GM06990 (cell line): ENCODE measurements around the gene NSUN6.
A peak's percentile ranks its signal among the peaks of the same experiment; 100 is the strongest.

Experiments used
- DNase-seq: peaks from one replicate; pipeline ENCODE4 v3.0.0-alpha.2; 2011; ENCODE audit not compliant: insufficient read length; ENCODE audit errors: extremely low read depth
- H3K27me3 ChIP-seq: replicated peaks from 2 replicates; pipeline ENCODE4 v1.6.0; 2011; ENCODE audit warnings: low read length; ENCODE audit not compliant: control insufficient read depth, insufficient read depth
- H3K36me3 ChIP-seq: 2 replicates; pipeline ENCODE4 v1.5.1; 2011; ENCODE audit warnings: low read length; ENCODE audit not compliant: control insufficient read depth, insufficient read depth
- H3K4me3 ChIP-seq: replicated peaks from 2 replicates; pipeline ENCODE4 v1.5.1; 2011; ENCODE audit warnings: low read depth, mild to moderate bottlenecking, control low read depth, low read length
- TF ChIP-seq, protein P1 (sequence below): IDR thresholded peaks from 2 replicates; pipeline ENCODE4 v1.5.1; 2011; ENCODE audit warnings: low read length, control low read depth, mild to moderate bottlenecking, inconsistent platforms; ENCODE audit not compliant: insufficient read depth, poor library complexity, severe bottlenecking

NSUN6 gene

DNA sequence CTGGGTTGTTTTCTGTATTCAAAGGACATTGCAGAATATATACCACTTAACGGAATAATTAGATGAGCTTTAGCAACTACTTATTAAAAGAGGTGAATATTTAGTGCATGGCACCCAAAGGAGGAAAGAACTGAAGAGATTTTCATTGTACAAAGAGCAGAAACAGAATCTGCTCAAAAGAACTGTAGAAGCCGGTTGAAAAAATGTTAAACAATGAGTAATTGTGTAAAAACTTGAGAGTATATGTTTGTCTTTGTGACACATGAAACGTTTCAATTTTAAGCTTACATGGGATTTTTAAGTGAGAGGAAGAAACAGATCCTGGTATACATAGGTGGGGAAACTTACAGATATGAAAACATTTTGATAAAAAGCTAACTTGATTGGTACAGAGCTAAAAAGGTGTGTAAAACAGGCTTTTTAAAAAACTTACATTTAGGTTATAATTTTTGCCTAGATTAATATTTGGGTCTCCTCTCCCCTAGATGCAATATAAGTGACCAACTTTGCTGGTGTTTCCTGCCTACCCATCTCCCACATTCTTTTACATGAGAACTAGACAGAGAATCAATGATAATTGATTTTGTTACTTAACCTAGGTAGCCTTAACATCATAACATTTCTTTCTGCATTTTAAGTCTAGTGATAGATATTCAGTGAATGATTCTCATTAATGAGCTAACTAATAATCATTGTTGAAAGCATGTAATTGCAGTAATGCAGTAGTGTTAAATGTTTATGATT lies 14.6 kb upstream of the NSUN6 start:
- H3K36me3 ChIP-seq = peaks cover 1% of the 10 kb centered on the region; the same call in 1 of the 2 replicates
- H3K4me3 ChIP-seq = no peak overlapping the region
- TF ChIP-seq, protein P1, sequence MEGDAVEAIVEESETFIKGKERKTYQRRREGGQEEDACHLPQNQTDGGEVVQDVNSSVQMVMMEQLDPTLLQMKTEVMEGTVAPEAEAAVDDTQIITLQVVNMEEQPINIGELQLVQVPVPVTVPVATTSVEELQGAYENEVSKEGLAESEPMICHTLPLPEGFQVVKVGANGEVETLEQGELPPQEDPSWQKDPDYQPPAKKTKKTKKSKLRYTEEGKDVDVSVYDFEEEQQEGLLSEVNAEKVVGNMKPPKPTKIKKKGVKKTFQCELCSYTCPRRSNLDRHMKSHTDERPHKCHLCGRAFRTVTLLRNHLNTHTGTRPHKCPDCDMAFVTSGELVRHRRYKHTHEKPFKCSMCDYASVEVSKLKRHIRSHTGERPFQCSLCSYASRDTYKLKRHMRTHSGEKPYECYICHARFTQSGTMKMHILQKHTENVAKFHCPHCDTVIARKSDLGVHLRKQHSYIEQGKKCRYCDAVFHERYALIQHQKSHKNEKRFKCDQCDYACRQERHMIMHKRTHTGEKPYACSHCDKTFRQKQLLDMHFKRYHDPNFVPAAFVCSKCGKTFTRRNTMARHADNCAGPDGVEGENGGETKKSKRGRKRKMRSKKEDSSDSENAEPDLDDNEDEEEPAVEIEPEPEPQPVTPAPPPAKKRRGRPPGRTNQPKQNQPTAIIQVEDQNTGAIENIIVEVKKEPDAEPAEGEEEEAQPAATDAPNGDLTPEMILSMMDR = no peak
- DNase-seq = no peak
- H3K27me3 ChIP-seq = no peaks in the 10 kb centered on the region

DNA sequence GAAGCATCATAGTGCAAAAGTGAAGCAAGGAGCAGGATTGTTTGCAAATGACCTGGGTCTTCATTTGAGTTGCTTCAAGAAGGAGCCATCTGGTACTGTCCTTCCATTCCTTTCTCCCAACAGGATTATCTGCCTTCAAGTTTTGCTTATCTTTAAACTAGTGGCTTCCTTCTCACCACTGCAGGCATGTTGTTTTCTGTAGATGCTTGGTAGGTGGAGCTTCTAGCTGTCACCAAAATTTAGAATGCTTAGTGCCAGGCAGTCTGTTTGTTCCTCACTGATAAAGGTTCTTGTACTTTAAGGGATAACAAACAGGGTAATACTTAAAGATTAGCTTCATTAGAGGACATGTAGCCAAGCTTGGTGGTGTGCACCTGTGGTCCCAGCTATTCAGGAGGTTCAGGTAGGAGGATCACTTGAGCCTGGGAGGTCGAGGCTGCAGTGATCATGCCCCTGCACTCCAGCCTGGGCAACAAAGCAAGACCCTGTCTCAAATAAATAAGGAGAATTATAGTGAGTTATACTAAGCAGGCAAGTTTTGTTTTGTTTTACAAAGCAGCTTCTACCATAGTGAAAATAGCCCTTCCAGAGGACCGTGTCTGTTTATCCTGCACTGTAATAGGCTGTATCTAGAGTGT lies 13.6 kb upstream of the NSUN6 start:
- no peak for DNase-seq
- Histone ChIP-seq H3K4me3 (no peak overlapping the region), H3K27me3 (no peaks in the 10 kb centered on the region), H3K36me3 (peaks cover 1% of the 10 kb centered on the region; the same call in 1 of the 2 replicates)
- TF ChIP-seq, protein P1 = no peak

DNA sequence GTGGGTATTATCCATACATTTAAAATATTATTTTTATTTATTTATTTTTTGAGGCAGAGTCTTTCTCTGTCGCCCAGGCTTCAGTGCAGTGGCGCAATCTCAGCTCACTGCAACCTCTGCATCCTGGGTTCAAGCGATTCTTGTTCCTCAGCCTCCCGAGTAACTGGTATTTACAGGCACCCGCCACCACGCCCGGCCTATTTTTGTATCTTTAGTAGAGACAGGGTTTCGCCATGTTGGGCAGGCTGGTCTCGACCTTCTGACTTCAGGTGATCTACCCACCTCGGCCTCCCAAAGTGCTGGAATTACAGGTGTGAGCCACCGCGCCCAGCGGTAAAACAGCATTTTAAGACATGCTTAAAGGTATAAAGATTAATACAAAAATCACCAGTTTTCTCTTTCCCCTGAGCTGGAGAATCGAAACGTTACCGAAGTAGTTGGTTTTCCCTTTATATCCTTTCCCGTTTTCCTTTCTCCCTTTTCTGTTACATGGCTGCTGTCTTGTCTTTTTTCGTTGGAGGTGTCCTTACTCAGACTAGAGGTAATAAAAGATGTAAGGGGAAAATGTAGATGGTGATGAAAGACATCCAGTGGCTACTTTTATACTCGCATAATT lies 9.5 kb upstream of the NSUN6 start:
- TF ChIP-seq, protein P1 = no peak
- Histone ChIP-seq H3K4me3 (peak overlapping the region; percentile 86), H3K27me3 (no peaks in the 10 kb centered on the region)

DNA sequence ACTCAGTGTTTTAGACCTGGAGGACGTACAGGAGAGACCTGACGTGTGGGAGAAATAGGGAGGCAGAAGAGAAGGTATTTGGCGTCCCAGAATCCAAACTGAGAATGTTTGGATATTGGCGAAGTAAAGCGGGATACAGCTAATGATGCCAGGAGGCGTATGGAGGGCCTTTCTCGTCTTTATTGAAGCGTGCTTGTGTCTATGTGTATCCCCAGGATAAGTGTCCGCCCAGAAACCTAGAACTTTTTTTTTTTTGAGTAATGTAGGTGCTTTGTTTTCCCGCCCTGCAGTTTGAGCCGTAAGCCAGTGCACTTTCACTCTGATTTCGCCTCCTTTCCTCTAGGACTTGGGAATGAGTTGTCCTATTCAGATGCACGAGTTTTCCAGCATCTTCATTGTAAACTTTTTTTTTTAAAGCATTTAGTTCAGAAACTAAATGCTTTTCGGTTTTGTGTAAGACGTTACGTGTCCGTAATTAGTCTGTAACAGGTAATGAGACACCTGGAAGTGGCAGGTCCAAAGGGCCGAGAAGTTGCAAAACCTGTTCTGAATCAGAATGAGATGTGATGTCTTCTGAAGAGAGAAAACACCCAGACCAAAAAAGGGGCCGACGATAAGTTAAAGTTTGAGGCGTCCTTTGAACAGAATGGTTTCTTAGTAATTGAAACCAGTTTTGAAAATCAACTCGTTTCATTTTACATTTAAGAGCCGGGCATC lies 8.6 kb upstream of the NSUN6 start:
- Histone ChIP-seq H3K27me3 (no peaks in the 10 kb centered on the region), H3K4me3 (peak overlapping the region; percentile 86), H3K36me3 (no peaks in the 10 kb centered on the region; the same call in 1 of the 2 replicates)
- TF ChIP-seq, protein P1 = no peak
- DNase-seq = peak; percentile 35

More for the DNA sequence above, 9.5 kb upstream of the NSUN6 start:
- DNase-seq = no peak
- no peaks in the 10 kb centered on the region; the same call in 1 of the 2 replicates for H3K36me3 ChIP-seq

DNA sequence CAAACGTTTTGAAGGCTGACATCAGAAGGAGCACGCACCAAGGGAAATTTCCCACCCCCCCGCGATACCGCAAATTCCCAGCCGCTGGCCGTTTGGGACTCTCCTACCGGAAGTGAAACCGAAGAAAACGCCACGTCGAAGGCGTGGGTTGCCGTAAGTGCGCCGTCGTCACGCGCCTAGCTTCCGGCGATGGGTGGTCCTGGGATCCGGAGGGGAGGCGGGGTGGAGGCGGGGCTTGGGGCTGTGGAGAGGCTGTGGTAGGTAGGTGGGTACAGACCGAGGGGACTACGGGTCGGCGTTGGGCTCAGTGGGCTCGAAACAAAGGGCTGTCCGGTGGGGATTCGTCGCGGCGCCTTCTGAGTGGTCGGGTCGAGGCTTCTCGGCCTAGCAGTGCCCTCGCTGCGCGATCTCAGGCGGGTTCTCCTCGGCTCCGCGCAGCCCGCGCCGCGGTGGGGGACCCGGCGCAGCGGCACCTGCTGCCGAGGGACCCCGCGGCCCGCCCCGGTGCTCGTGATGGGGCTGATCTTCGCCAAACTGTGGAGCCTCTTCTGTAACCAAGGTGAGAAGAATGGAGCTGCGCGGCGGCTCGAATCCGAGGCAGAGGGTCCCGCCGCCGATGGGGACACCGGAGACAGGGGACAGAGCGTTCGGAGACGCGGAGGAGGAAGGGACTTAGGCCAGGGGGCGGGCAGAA lies 7.9 kb upstream of the NSUN6 start, which contains the start of gene ARL5B:
ARL5B (plus strand) TSS at position 307 of the 694 bp plus-strand sequence; CDS start at position 514, 207 bp downstream.
- DNase-seq = peak; percentile 98
- Histone ChIP-seq H3K4me3 (peak within 1 kb of the TSS; percentile 86), H3K36me3 (no peaks in the 10 kb centered on the region; the same call in 1 of the 2 replicates), H3K27me3 (no peaks in the 10 kb centered on the region)
- TF ChIP-seq, protein P1 = no peak
